Skin of body (tissue), 2 donors: ENCODE data around the gene PANK1. TPM values are rescaled to one million over a fixed set of nuclear protein-coding genes. Genes with fewer than 3 reads are reported as not detected.
"Not testable (repeated sequence)": the region's sequence is repeated elsewhere in the genome, so short reads cannot be mapped to it uniquely, and the experiment has no call there.

Source experiments
- DNase-seq: peaks from one replicate; lab custom pipeline; 2025; lab: John Stamatoyannopoulos, UW
- total RNA-seq: library from RNA; depleted of rRNA; stranded (reverse); fragments of >200 nt; gene quantifications from one replicate; pipeline ENCODE4 v1.2.3, GENCODE V29; 2014

Gene PANK1
- total RNA-seq, 1 donor from 2014 or later = 17.3 TPM

- DNase-seq = no peak
Measured at GRCh38 chr10:89621438-89621837, 23.6 kb downstream of the PANK1 start.

- DNase-seq = not testable (repeated sequence)
Measured at GRCh38 chr10:89620296-89620695, 24.7 kb downstream of the PANK1 start.

- no peak for DNase-seq
Measured at GRCh38 chr10:89615824-89616223, 29.2 kb downstream of the PANK1 start.

GRCh38 chr10:89615112-89615511, 29.9 kb downstream of the PANK1 start:
- no peak for DNase-seq

- DNase-seq = no peak
Measured at GRCh38 chr10:89613582-89613981, 31.5 kb downstream of the PANK1 start.

GRCh38 chr10:89611282-89611681, 33.8 kb downstream of the PANK1 start:
- no peak for DNase-seq

- DNase-seq = no peak
Measured at GRCh38 chr10:89609833-89610346, 35.2 kb downstream of the PANK1 start.

- no peak for DNase-seq
Measured at GRCh38 chr10:89604200-89604599, 40.8 kb downstream of the PANK1 start.

GRCh38 chr10:89602919-89603318, 42.1 kb downstream of the PANK1 start:
- DNase-seq = no peak

GRCh38 chr10:89601728-89602361, 43.2 kb downstream of the PANK1 start:
- DNase-seq = no peak

GRCh38 chr10:89600041-89600440, 45.0 kb downstream of the PANK1 start:
- DNase-seq = no peak

- no peak for DNase-seq
Measured at GRCh38 chr10:89593043-89593442, 52.0 kb downstream of the PANK1 start.

GRCh38 chr10:89592539-89592938, 52.5 kb downstream of the PANK1 start:
- DNase-seq = no peak

- DNase-seq = no peak
Measured at GRCh38 chr10:89591796-89592271, 53.2 kb downstream of the PANK1 start.

GRCh38 chr10:89591111-89591795, 53.8 kb downstream of the PANK1 start:
- no peak for DNase-seq

GRCh38 chr10:89590326-89590725, 54.7 kb downstream of the PANK1 start:
- no peak for DNase-seq

GRCh38 chr10:89589101-89589720, 55.8 kb downstream of the PANK1 start:
- no peak for DNase-seq

GRCh38 chr10:89588671-89589070, 56.4 kb downstream of the PANK1 start:
- no peak for DNase-seq

- no peak for DNase-seq
Measured at GRCh38 chr10:89582022-89582421, 63.0 kb downstream of the PANK1 start.

- no peak for DNase-seq
Measured at GRCh38 chr10:89580243-89580642, 64.8 kb downstream of the PANK1 start.

- no peak for DNase-seq
Measured at GRCh38 chr10:89576696-89577095, 68.3 kb downstream of the PANK1 start.

GRCh38 chr10:89576022-89576421, 69.0 kb downstream of the PANK1 start:
- no peak for DNase-seq
